ENCODE data around the gene KRT33A.

The KRT33A gene

DNA sequence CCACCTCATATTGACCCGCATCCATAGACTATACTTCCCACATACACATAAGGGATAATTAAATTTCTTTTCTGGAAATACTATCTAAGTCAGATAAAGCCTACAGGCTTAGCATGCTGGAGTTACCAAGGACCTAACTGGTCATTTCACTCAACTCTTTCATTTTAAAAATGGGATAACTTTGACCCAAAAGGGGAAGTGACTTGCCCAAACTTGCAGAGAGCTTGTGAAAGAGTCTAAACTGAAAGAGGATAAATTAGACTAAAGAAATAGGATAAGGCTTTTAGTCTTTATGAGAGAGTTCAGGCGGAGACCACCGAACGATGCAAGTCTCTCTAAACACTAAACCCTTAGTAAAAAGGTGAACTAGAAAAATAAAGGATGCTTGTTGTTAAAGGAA, 3.9 kb upstream of the KRT33A start:
- Histone ChIP-seq H3K4me3 (ENCODE audit: low read depth, low read length) (no peak overlapping the region), H3K79me2 (ENCODE audit: control insufficient read depth, insufficient read depth, low read length, poor library complexity) (no peaks in the 10 kb centered on the region), H3K36me3 (ENCODE audit: control insufficient read depth in 1 of 2, insufficient read depth in 2 of 2, low read length in 2 of 2) (no peaks in the 10 kb centered on the region), H3K23ac (ENCODE audit: low read length) (no peak overlapping the region), H4K91ac (ENCODE audit: low read depth, low read length) (no peak overlapping the region), H4K12ac (ENCODE audit: low read depth, low read length) (no peak overlapping the region), H2BK120ac (ENCODE audit: insufficient read depth, low read length, poor library complexity) (no peak overlapping the region), H3K9ac (ENCODE audit: low read length) (no peak overlapping the region), H3K14ac (ENCODE audit: low read length) (no peak overlapping the region), H3K4me1 (ENCODE audit: control insufficient read depth in 1 of 2, insufficient read depth in 2 of 2, low read length in 2 of 2) (no peaks in the 10 kb centered on the region), H4K8ac (ENCODE audit: low read depth, low read length) (no peak overlapping the region), H3K4ac (ENCODE audit: low read depth, low read length) (no peak overlapping the region), H3K18ac (ENCODE audit: low read length) (no peak overlapping the region), H2BK5ac (ENCODE audit: low read depth, low read length, poor library complexity) (no peak overlapping the region), H2BK12ac (ENCODE audit: low read length) (no peak overlapping the region), H3K27ac (ENCODE audit: low read depth, low read length) (no peak overlapping the region), H3K9me3 (ENCODE audit: insufficient read depth, low read depth, low read length) (no peaks in the 10 kb centered on the region), H2AK5ac (ENCODE audit: low read length) (no peak overlapping the region), H3K79me1 (ENCODE audit: low read length) (no peaks in the 10 kb centered on the region), H3K27me3 (ENCODE audit: insufficient read depth, low read length) (no peaks in the 10 kb centered on the region), H2AFZ (ENCODE audit: insufficient read depth, low read length, poor library complexity) (no peak overlapping the region), H3K4me2 (ENCODE audit: low read length) (no peak overlapping the region)
- no peak for DNase-seq
- WGBS (ENCODE audit: extremely low coverage, insufficient coverage, insufficient read length), result no CpG with 5 or more reads among the region's 4 CpGs

DNA sequence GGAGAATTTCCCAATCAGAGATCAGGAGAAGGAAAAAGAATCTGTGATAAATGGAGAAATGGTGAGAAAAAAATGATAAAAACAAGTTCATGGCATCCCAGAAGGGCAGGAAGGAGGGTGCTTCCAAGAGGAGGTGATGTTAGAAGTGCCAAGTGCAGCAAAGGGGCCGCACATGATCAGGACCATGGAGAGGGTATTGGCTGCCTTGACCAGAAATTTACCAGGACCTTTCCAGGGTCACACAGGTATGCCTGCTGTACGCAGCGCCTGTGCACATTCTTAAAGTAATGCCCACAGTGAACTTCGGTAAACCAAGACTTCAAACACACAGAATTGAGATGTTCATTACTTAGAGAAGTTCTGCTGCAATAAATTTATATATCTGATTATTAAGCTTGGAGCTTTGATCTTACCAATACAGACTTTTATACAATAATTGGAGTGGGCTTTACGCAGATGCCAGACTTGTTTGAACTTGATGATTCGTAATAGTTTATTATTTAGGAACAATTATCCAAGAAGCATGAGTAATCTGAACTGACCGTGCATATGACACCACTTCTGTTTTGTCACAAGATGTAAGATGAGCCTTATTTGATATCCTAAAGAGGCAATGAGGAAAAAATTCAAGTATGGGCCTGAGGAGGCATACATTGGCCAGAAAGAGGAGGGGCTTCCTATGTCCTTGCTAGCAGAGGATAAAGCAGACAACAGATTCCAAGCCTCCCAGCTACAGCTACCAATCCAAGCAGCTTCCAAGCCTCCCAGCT, 2.2 kb upstream of the KRT33A start:
- Histone ChIP-seq H3K14ac (ENCODE audit: low read length) (no peak overlapping the region), H2BK12ac (ENCODE audit: low read length) (no peak overlapping the region), H4K12ac (ENCODE audit: low read depth, low read length) (no peak overlapping the region), H3K27ac (ENCODE audit: low read depth, low read length) (no peak overlapping the region), H3K4ac (ENCODE audit: low read depth, low read length) (no peak overlapping the region), H3K79me1 (ENCODE audit: low read length) (peaks cover 3% of the 10 kb centered on the region), H4K8ac (ENCODE audit: low read depth, low read length) (no peak overlapping the region), H3K9ac (ENCODE audit: low read length) (no peak overlapping the region), H2BK5ac (ENCODE audit: low read depth, low read length, poor library complexity) (no peak overlapping the region), H4K91ac (ENCODE audit: low read depth, low read length) (no peak overlapping the region), H3K79me2 (ENCODE audit: control insufficient read depth, insufficient read depth, low read length, poor library complexity) (no peaks in the 10 kb centered on the region), H2AFZ (ENCODE audit: insufficient read depth, low read length, poor library complexity) (no peak overlapping the region), H3K23ac (ENCODE audit: low read length) (no peak overlapping the region), H3K27me3 (ENCODE audit: insufficient read depth, low read length) (no peaks in the 10 kb centered on the region), H2AK5ac (ENCODE audit: low read length) (no peak overlapping the region), H2BK120ac (ENCODE audit: insufficient read depth, low read length, poor library complexity) (no peak overlapping the region), H3K4me1 (ENCODE audit: control insufficient read depth in 1 of 2, insufficient read depth in 2 of 2, low read length in 2 of 2) (no peaks in the 10 kb centered on the region), H3K4me2 (ENCODE audit: low read length) (no peak overlapping the region), H3K18ac (ENCODE audit: low read length) (no peak overlapping the region), H3K9me3 (ENCODE audit: insufficient read depth, low read depth, low read length) (no peaks in the 10 kb centered on the region), H3K36me3 (ENCODE audit: control insufficient read depth in 1 of 2, insufficient read depth in 2 of 2, low read length in 2 of 2) (no peaks in the 10 kb centered on the region), H3K4me3 (ENCODE audit: low read depth, low read length) (no peak overlapping the region)
- WGBS (ENCODE audit: extremely low coverage, insufficient coverage, insufficient read length), result no CpG with 5 or more reads among the region's 7 CpGs
- DNase-seq, result no peak

DNA sequence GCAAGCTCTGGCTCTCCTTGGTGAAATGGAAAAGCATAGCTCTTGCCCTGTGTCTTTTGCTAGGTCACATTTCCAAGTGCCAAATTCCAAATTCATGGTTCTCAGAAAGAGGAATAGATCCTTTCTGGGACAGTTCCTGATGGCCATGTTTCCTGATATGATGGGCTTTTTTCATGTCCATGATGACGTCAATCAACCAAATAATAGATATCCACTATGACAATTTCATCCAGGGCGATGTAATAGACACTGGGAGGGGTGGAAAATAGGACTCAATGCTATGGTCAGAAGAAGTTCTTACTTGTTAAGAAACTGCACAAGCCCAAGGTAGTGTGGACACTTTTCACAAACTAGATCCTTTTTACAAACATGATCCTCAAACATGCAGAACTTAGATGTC, 549 bp upstream of the KRT33A start:
- no peak overlapping the region for H2AFZ ChIP-seq (ENCODE audit: insufficient read depth, low read length, poor library complexity)
- no peaks in the 10 kb centered on the region for H3K4me1 ChIP-seq (ENCODE audit: control insufficient read depth in 1 of 2, insufficient read depth in 2 of 2, low read length in 2 of 2)
- no peak overlapping the region for H2BK5ac ChIP-seq (ENCODE audit: low read depth, low read length, poor library complexity)
- no peak overlapping the region for H3K23ac ChIP-seq (ENCODE audit: low read length)
- H3K36me3 ChIP-seq (ENCODE audit: control insufficient read depth in 1 of 2, insufficient read depth in 2 of 2, low read length in 2 of 2), result no peaks in the 10 kb centered on the region
- H3K4me3 ChIP-seq (ENCODE audit: low read depth, low read length), result no peak overlapping the region
- no peak overlapping the region for H2BK120ac ChIP-seq (ENCODE audit: insufficient read depth, low read length, poor library complexity)
- no peak overlapping the region for H3K9ac ChIP-seq (ENCODE audit: low read length)
- H3K4ac ChIP-seq (ENCODE audit: low read depth, low read length), result no peak overlapping the region
- H2AK5ac ChIP-seq (ENCODE audit: low read length), result no peak overlapping the region
- H2BK12ac ChIP-seq (ENCODE audit: low read length), result no peak overlapping the region
- no peaks in the 10 kb centered on the region for H3K27me3 ChIP-seq (ENCODE audit: insufficient read depth, low read length)
- H4K12ac ChIP-seq (ENCODE audit: low read depth, low read length), result no peak overlapping the region
- H4K91ac ChIP-seq (ENCODE audit: low read depth, low read length), result no peak overlapping the region
- H3K79me1 ChIP-seq (ENCODE audit: low read length), result peaks cover 3% of the 10 kb centered on the region
- H3K9me3 ChIP-seq (ENCODE audit: insufficient read depth, low read depth, low read length), result no peaks in the 10 kb centered on the region
- DNase-seq, result no peak
- no peak overlapping the region for H3K18ac ChIP-seq (ENCODE audit: low read length)
- no peak overlapping the region for H3K4me2 ChIP-seq (ENCODE audit: low read length)
- no peak overlapping the region for H3K27ac ChIP-seq (ENCODE audit: low read depth, low read length)
- no peak overlapping the region for H3K14ac ChIP-seq (ENCODE audit: low read length)
- H3K79me2 ChIP-seq (ENCODE audit: control insufficient read depth, insufficient read depth, low read length, poor library complexity), result no peaks in the 10 kb centered on the region
- WGBS (ENCODE audit: extremely low coverage, insufficient coverage, insufficient read length), result no CpG with 5 or more reads among the region's 2 CpGs
- H4K8ac ChIP-seq (ENCODE audit: low read depth, low read length), result no peak overlapping the region

DNA sequence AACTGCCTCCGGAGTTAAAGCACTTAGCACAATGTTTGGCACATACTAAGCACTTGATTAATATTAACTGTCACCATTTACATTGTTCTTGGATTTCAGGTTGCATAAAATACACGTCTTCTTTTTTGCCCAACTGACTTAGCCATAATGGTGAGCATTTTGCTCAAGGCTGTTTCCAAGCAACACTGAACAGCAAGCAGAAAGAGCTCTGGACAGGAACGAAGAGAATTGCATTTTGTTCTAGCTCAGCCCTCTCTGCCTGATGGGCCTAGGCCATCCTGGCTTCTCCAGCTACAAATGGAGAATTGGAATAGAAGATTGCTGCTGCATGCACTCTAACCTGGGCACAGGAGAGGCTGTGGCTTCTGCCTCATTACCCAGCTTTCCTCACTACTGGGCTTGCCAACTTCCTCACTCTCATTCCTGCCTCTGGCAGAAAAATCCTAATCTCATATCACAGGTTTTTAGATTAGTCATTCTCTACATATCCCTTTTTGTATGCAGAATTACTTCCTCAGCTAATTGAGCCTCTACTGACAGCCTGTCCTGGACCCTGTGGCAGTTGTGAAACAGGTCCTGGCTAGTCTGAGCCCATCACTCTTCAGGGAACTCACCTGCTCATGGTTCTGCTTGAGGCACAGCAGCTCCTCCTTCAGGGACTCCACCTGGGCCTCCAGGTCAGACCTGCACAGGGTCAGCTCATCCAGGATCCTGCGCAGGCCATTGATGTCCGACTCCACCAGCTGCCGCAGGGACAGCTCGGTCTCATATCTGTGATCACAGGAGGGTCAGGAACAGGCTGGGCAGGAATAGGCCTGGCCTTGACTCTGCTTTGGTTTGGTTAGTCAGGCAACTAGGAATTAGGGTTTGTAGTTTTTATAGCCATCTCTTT, 2.5 kb downstream of the KRT33A start:
- no peak overlapping the region for H2AFZ ChIP-seq (ENCODE audit: insufficient read depth, low read length, poor library complexity)

More for the DNA sequence above, 2.5 kb downstream of the KRT33A start:
- Histone ChIP-seq H3K27ac (ENCODE audit: low read depth, low read length) (no peak overlapping the region), H3K4me2 (ENCODE audit: low read length) (no peak overlapping the region), H3K36me3 (ENCODE audit: control insufficient read depth in 1 of 2, insufficient read depth in 2 of 2, low read length in 2 of 2) (no peaks in the 10 kb centered on the region), H2AK5ac (ENCODE audit: low read length) (no peak overlapping the region), H3K14ac (ENCODE audit: low read length) (no peak overlapping the region), H4K12ac (ENCODE audit: low read depth, low read length) (no peak overlapping the region), H2BK5ac (ENCODE audit: low read depth, low read length, poor library complexity) (no peak overlapping the region), H3K9ac (ENCODE audit: low read length) (no peak overlapping the region), H4K91ac (ENCODE audit: low read depth, low read length) (no peak overlapping the region), H3K18ac (ENCODE audit: low read length) (no peak overlapping the region), H3K27me3 (ENCODE audit: insufficient read depth, low read length) (no peaks in the 10 kb centered on the region), H3K4me1 (ENCODE audit: control insufficient read depth in 1 of 2, insufficient read depth in 2 of 2, low read length in 2 of 2) (no peaks in the 10 kb centered on the region), H2BK12ac (ENCODE audit: low read length) (no peak overlapping the region), H3K79me1 (ENCODE audit: low read length) (peaks cover 3% of the 10 kb centered on the region), H4K8ac (ENCODE audit: low read depth, low read length) (no peak overlapping the region), H3K4ac (ENCODE audit: low read depth, low read length) (no peak overlapping the region), H3K79me2 (ENCODE audit: control insufficient read depth, insufficient read depth, low read length, poor library complexity) (no peaks in the 10 kb centered on the region), H3K4me3 (ENCODE audit: low read depth, low read length) (no peak overlapping the region), H3K23ac (ENCODE audit: low read length) (no peak overlapping the region), H2BK120ac (ENCODE audit: insufficient read depth, low read length, poor library complexity) (no peak overlapping the region), H3K9me3 (ENCODE audit: insufficient read depth, low read depth, low read length) (no peaks in the 10 kb centered on the region)
- no CpG with 5 or more reads among the region's 7 CpGs for WGBS (ENCODE audit: extremely low coverage, insufficient coverage, insufficient read length)
- peak; percentile 77 to 81 for DNase-seq
